Measurements from ENCODE around the gene ANKMY2. TPM values are rescaled to one million over a fixed set of nuclear protein-coding genes. Genes with fewer than 3 reads are reported as not detected.

The ANKMY2 gene
- total RNA-seq, 1 donor from 2014 or later: 11.3 TPM

- TF ChIP-seq CTCF (IDR thresholded peaks at IDR 0.05): peak; percentile 64
- Mint-ChIP-seq H3K36me3 (ENCODE audit: low read depth) (no peaks in the 10 kb centered on the region), H3K4me3 (no peak overlapping the region), H3K27ac (no peak overlapping the region), H3K9me3 (no peaks in the 10 kb centered on the region), H3K27me3 (no peaks in the 10 kb centered on the region), H3K4me1 (peaks cover 23% of the 10 kb centered on the region)
- ATAC-seq (ENCODE audit: low read depth): peak; percentile 53
- DNase-seq: no peak
- POLR2A ChIA-PET: interaction anchor here (1.2 kb wide), 1 partner anchor 144 kb away, joined by 3 read pairs; the partner anchor contains the start of gene CRPPA
- CTCF ChIA-PET: interaction anchor here (0.7 to 3.0 kb wide), 24 partner anchors 10 to 495 kb away, joined by 3 to 62 read pairs (median 4); partner anchors contain the start of genes ANKMY2, BZW2 and CRPPA
- intact Hi-C loops (cut with micrococcal nuclease): loop anchor here (1.0 to 10.0 kb wide), 6 partner anchors 82 to 1870 kb away; partner anchors contain the start of genes ANKMY2 and BZW2
Measured at GRCh38 chr7:16564909-16565426, 80.6 kb downstream of the ANKMY2 start.

GRCh38 chr7:16564023-16564380 lies 81.6 kb downstream of the ANKMY2 start:
- H3K27ac Mint-ChIP-seq: no peak overlapping the region
- CTCF ChIA-PET: interaction anchor here (0.6 to 3.0 kb wide), 11 partner anchors 13 to 488 kb away, joined by 3 to 62 read pairs (median 4); partner anchors contain the start of gene CRPPA
- H3K4me1 Mint-ChIP-seq: peaks cover 23% of the 10 kb centered on the region
- intact Hi-C loops (cut with micrococcal nuclease): loop anchor here (5.0 to 10.0 kb wide), 3 partner anchors 83 to 1869 kb away; partner anchors contain the start of genes ANKMY2 and BZW2
- TF ChIP-seq CTCF (IDR thresholded peaks at IDR 0.05): no peak
- no peaks in the 10 kb centered on the region for H3K9me3 Mint-ChIP-seq
- no peak overlapping the region for H3K4me3 Mint-ChIP-seq
- no peaks in the 10 kb centered on the region for H3K36me3 Mint-ChIP-seq (ENCODE audit: low read depth)
- POLR2A ChIA-PET: interaction anchor here (1.2 kb wide), 1 partner anchor 143 kb away, joined by 3 read pairs; the partner anchor contains the start of gene CRPPA
- ATAC-seq (ENCODE audit: low read depth) (peak; percentile 32), DNase-seq (no peak)
- no peaks in the 10 kb centered on the region for H3K27me3 Mint-ChIP-seq

GRCh38 chr7:16563281-16564022 lies 82.1 kb downstream of the ANKMY2 start:
- TF ChIP-seq CTCF (IDR thresholded peaks at IDR 0.05): no peak
- Mint-ChIP-seq H3K27me3 (no peaks in the 10 kb centered on the region), H3K4me3 (peak overlapping the region; percentile 82), H3K9me3 (no peaks in the 10 kb centered on the region), H3K27ac (peak overlapping the region; percentile 71), H3K4me1 (peaks cover 23% of the 10 kb centered on the region), H3K36me3 (ENCODE audit: low read depth) (no peaks in the 10 kb centered on the region)
- ChIA-PET CTCF (interaction anchor here (0.6 to 3.0 kb wide), 5 partner anchors 13 to 647 kb away, joined by 3 to 62 read pairs (median 3); partner anchors contain the start of gene CRPPA), POLR2A (interaction anchor here (0.6 to 0.7 kb wide), 2 partner anchors 83 to 142 kb away, joined by 3 to 5 read pairs; partner anchors contain the start of genes BZW2 and CRPPA)
- peak; percentile 74 for ATAC-seq (ENCODE audit: low read depth)
- DNase-seq: no peak
- intact Hi-C loops (cut with micrococcal nuclease): loop anchor here (5.0 to 10.0 kb wide), 3 partner anchors 84 to 1869 kb away; partner anchors contain the start of genes ANKMY2 and BZW2

GRCh38 chr7:16562456-16563220 lies 82.9 kb downstream of the ANKMY2 start:
- ChIA-PET POLR2A (interaction anchor here (0.6 to 0.7 kb wide), 2 partner anchors 84 to 142 kb away, joined by 3 to 5 read pairs; partner anchors contain the start of genes BZW2 and CRPPA), CTCF (interaction anchor here (0.6 to 1.0 kb wide), 3 partner anchors 183 to 648 kb away, joined by 3 to 4 read pairs (median 3); no protein-coding TSS in a partner anchor)
- DNase-seq (no peak), ATAC-seq (ENCODE audit: low read depth) (no peak)
- intact Hi-C loops (cut with micrococcal nuclease): loop anchor here (5.0 to 10.0 kb wide), 3 partner anchors 85 to 1868 kb away; partner anchors contain the start of genes ANKMY2 and BZW2
- H3K9me3 Mint-ChIP-seq: no peaks in the 10 kb centered on the region
- H3K36me3 Mint-ChIP-seq (ENCODE audit: low read depth): no peaks in the 10 kb centered on the region
- no peaks in the 10 kb centered on the region for H3K27me3 Mint-ChIP-seq
- no peak for TF ChIP-seq CTCF (IDR thresholded peaks at IDR 0.05)
- H3K4me1 Mint-ChIP-seq: peaks cover 23% of the 10 kb centered on the region
- H3K4me3 Mint-ChIP-seq: peak overlapping the region; percentile 82
- H3K27ac Mint-ChIP-seq: no peak overlapping the region
